ENCODE data around the gene RCC2.

GRCh38 chr1:17422461-17422860, 17.0 kb downstream of the RCC2 start:
- TF ChIP-seq CTCF (IDR thresholded peaks at IDR 0.05) (no peak), GABPA (IDR thresholded peaks at IDR 0.05; ENCODE audit: low read depth) (no peak), REST (IDR thresholded peaks at IDR 0.05; ENCODE audit: low read depth, low read length) (no peak), RFX5 (IDR thresholded peaks at IDR 0.05; ENCODE audit: low read length) (no peak), EP300 (IDR thresholded peaks at IDR 0.05; ENCODE audit: borderline replicate concordance in 1 of 2, low read depth in 1 of 2, low read length in 1 of 2) (no peak), MAX (IDR thresholded peaks at IDR 0.05; ENCODE audit: low read depth) (no peak)
- TF ChIP-seq, protein P1, sequence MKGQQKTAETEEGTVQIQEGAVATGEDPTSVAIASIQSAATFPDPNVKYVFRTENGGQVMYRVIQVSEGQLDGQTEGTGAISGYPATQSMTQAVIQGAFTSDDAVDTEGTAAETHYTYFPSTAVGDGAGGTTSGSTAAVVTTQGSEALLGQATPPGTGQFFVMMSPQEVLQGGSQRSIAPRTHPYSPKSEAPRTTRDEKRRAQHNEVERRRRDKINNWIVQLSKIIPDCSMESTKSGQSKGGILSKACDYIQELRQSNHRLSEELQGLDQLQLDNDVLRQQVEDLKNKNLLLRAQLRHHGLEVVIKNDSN (IDR thresholded peaks at IDR 0.05; ENCODE audit: borderline replicate concordance, low read depth) = no peak
